KMS-11 (cell line): ENCODE results near the gene KMT2C.

Experiments used
- H2AFZ ChIP-seq: fragments of 200-600 bp; sonication (generic); 2 replicates; pipeline ENCODE4 v1.6.1; 2016; ENCODE audit warnings: antibody characterized with exemption, mixed run types, low read depth
- H3K27ac ChIP-seq: fragments of 200-600 bp; sonication (generic); 2 replicates; pipeline ENCODE4 v1.6.1; 2016; ENCODE audit warnings: mild to moderate bottlenecking, mixed run types
- H3K27me3 ChIP-seq: fragments of 200-600 bp; sonication (generic); 2 replicates; pipeline ENCODE4 v1.6.1; 2017; ENCODE audit warnings: mild to moderate bottlenecking, low read depth, mixed run types, moderate library complexity; ENCODE audit not compliant: insufficient read depth
- H3K36me3 ChIP-seq: fragments of 200-600 bp; sonication (generic); 2 replicates; pipeline ENCODE4 v1.6.1; 2017; ENCODE audit warnings: mild to moderate bottlenecking, mixed run types; ENCODE audit not compliant: insufficient read depth
- H3K4me1 ChIP-seq: fragments of 200-600 bp; sonication (generic); 2 replicates; pipeline ENCODE4 v1.6.1; 2016; ENCODE audit warnings: mild to moderate bottlenecking, low read depth, mixed run types; ENCODE audit not compliant: poor library complexity, severe bottlenecking
- H3K4me2 ChIP-seq: fragments of 200-600 bp; sonication (generic); 2 replicates; pipeline ENCODE4 v1.7.0; 2016; ENCODE audit warnings: mild to moderate bottlenecking, mixed run types
- H3K4me3 ChIP-seq: fragments of 200-600 bp; sonication (generic); IDR thresholded peaks from 2 replicates; pipeline ENCODE4 v1.6.1; 2017; ENCODE audit warnings: low read depth, low read length, mixed read lengths; ENCODE audit not compliant: insufficient read depth
- H3K79me2 ChIP-seq: fragments of 200-600 bp; sonication (generic); 2 replicates; pipeline ENCODE4 v1.6.1; 2016; ENCODE audit warnings: low read depth, mixed run types; ENCODE audit not compliant: insufficient read depth
- H3K9ac ChIP-seq: fragments of 200-600 bp; sonication (generic); 2 replicates; pipeline ENCODE4 v1.6.1; 2016; ENCODE audit warnings: mild to moderate bottlenecking, mixed run types
- H4K20me1 ChIP-seq: fragments of 200-600 bp; sonication (generic); 2 replicates; pipeline ENCODE4 v1.6.1; 2016; ENCODE audit warnings: mild to moderate bottlenecking, mixed run types; ENCODE audit not compliant: insufficient read depth
- TF ChIP-seq, protein P1 (sequence below): fragments of 200-600 bp; sonication (generic); conservative IDR thresholded peaks from 2 replicates; pipeline ENCODE4 v1.6.1; 2017; ENCODE audit warnings: low read depth, mild to moderate bottlenecking, antibody characterized with exemption, low read length, moderate library complexity, mixed read lengths

The KMT2C gene

DNA sequence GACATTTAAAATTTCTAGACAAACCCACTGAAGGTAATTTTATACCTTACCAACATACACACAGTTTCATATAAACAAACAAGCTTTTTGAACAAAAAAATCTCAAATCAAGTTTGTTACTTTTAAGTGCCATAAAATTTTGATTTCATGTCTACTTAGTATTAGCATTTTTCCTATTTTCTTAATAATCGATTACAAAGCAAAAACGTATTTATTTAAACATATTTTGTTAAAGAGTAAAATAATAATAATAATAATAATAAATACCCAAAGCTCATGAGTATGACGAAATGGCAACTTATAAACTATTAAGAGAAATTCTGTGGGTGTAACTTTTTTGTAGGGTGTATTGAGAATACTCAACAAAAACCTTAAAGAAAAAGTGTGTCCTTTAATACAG is 232.7 kb downstream of the KMT2C start:
- Histone ChIP-seq H3K27me3 (no peaks in the 10 kb centered on the region), H3K9ac (no peak overlapping the region), H3K4me3 (no peak overlapping the region), H3K4me2 (no peak overlapping the region), H2AFZ (no peak overlapping the region), H3K79me2 (no peaks in the 10 kb centered on the region), H3K36me3 (no peaks in the 10 kb centered on the region), H3K27ac (no peak overlapping the region), H4K20me1 (no peaks in the 10 kb centered on the region), H3K4me1 (no peaks in the 10 kb centered on the region)
- TF ChIP-seq, protein P1, sequence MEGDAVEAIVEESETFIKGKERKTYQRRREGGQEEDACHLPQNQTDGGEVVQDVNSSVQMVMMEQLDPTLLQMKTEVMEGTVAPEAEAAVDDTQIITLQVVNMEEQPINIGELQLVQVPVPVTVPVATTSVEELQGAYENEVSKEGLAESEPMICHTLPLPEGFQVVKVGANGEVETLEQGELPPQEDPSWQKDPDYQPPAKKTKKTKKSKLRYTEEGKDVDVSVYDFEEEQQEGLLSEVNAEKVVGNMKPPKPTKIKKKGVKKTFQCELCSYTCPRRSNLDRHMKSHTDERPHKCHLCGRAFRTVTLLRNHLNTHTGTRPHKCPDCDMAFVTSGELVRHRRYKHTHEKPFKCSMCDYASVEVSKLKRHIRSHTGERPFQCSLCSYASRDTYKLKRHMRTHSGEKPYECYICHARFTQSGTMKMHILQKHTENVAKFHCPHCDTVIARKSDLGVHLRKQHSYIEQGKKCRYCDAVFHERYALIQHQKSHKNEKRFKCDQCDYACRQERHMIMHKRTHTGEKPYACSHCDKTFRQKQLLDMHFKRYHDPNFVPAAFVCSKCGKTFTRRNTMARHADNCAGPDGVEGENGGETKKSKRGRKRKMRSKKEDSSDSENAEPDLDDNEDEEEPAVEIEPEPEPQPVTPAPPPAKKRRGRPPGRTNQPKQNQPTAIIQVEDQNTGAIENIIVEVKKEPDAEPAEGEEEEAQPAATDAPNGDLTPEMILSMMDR, result no peak

DNA sequence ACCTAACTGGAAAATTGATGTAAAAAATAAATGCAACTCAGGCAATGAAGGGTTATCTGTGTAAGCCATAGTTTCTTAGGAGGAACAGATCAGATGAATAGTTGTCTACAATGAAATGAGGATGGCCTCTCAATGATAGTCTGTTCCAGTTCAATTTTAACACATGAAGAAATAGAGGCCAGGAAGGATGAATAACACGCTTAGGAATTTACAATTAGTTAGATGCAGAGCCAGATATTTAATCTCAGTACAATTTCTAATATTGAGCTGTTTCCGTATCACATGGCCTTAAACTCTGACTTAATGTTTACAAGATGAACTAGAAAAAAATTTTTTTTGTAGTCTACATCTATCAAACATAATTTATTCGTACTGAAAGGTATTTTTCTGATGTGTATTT is 233.7 kb downstream of the KMT2C start:
- Histone ChIP-seq H3K4me2 (no peak overlapping the region), H2AFZ (no peak overlapping the region), H3K36me3 (no peaks in the 10 kb centered on the region), H3K4me3 (no peak overlapping the region), H3K4me1 (no peaks in the 10 kb centered on the region), H4K20me1 (no peaks in the 10 kb centered on the region), H3K79me2 (no peaks in the 10 kb centered on the region), H3K9ac (no peak overlapping the region), H3K27me3 (no peaks in the 10 kb centered on the region), H3K27ac (no peak overlapping the region)
- TF ChIP-seq, protein P1, result no peak

DNA sequence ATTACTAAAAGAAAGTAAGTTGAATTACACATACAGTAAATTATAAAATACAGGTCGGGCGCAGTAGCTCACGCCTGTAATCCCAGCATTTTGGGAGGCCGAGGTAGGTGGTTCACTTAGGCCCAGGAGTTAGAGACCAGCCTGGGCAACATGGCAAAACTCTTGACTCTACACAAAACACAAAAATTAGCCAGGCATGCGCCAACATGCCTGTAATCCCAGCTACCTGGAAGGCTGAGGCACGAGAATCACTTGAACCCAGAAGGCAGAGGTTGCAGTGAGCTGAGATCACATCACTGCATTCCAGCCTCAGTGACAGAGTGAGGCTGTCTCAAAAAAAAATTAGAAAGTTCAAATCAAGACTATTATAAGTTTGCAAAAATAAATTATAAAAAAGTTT is 235.4 kb downstream of the KMT2C start:
- Histone ChIP-seq H3K36me3 (no peaks in the 10 kb centered on the region), H3K4me3 (no peak overlapping the region), H3K4me1 (no peaks in the 10 kb centered on the region), H3K4me2 (no peak overlapping the region), H3K79me2 (no peaks in the 10 kb centered on the region), H4K20me1 (no peaks in the 10 kb centered on the region), H2AFZ (no peak overlapping the region), H3K27me3 (no peaks in the 10 kb centered on the region), H3K27ac (no peak overlapping the region), H3K9ac (no peak overlapping the region)
- TF ChIP-seq, protein P1, result no peak

DNA sequence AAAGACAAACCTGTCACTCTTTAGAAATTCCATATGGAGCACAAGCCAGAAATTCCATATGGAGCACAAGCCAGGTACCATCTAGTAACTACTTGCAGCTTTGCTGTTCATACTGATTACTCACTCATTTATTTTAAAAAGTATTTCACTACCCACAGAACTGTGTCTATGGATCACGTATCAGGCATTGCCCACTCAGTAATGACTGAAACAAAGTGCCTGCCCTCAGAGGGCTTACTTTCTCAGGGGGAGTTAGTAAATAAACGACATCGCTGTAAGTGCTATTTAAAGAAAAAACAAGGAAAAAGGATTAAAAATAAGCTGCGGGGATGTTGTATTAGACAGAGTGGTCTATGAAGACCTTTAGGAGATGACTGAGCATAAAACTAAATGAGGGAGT is 239.4 kb downstream of the KMT2C start:
- Histone ChIP-seq H3K27me3 (no peaks in the 10 kb centered on the region), H3K4me2 (no peak overlapping the region), H3K4me3 (no peak overlapping the region), H3K4me1 (no peaks in the 10 kb centered on the region), H3K36me3 (no peaks in the 10 kb centered on the region; the same call in 1 of the 2 replicates), H3K79me2 (no peaks in the 10 kb centered on the region), H4K20me1 (no peaks in the 10 kb centered on the region), H2AFZ (no peak overlapping the region), H3K9ac (no peak overlapping the region), H3K27ac (no peak overlapping the region)
- TF ChIP-seq, protein P1, result no peak
